8988T (cell line): Measurements from ENCODE around the gene IP6K1.
"Not testable (repeated sequence)": the region's sequence is repeated elsewhere in the genome, so short reads cannot be mapped to it uniquely, and the experiment has no call there.

Experiments
- DNase-seq: peaks from one replicate; pipeline ENCODE4 v3.0.0; 2011

IP6K1 gene

GRCh38 chr3:49761661-49762060 lies 24.7 kb downstream of the IP6K1 start:
- no peak for DNase-seq

DNA sequence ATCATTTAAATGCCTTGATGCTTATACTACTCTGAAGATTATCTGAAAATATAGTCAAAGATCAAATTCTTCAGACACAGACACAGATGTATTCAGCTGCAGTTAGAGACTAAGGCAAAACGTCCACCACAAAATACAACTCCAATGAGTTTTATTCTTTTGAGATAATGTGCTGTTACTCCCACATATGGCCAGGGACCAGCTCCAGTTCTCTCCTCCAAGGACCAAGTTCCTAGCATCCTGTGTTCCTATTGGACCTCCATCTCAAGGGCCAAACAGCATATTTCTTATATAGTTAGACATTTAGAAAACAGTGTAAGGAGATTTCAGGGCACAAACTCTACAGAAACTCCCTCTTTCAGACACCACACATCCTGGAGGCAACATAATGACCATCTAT lies 27.1 kb downstream of the IP6K1 start:
- no peak for DNase-seq

DNA sequence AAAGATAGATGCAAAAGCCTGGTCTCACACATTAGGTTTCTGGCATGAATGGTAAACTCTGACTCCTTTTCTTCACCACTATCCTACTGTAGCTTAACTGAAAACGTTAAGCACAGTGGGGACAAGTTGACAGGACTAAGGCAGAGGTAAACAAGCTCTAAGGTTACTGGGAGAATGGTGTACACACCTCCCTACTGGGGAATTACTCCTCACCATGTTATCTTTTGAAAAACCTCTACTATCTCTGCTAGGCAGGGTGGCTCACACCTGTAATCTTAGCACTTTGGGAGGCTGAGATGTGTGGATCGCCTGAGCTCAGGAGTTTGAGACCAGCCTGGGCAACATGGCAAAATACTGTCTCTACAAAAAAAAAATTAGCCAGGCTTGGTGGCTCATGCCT lies 29.1 kb downstream of the IP6K1 start:
- no peak for DNase-seq

- no peak for DNase-seq
Measured at GRCh38 chr3:49756036-49756435, 30.3 kb downstream of the IP6K1 start.

- DNase-seq = no peak
Measured at GRCh38 chr3:49754536-49754935, 31.8 kb downstream of the IP6K1 start.

DNA sequence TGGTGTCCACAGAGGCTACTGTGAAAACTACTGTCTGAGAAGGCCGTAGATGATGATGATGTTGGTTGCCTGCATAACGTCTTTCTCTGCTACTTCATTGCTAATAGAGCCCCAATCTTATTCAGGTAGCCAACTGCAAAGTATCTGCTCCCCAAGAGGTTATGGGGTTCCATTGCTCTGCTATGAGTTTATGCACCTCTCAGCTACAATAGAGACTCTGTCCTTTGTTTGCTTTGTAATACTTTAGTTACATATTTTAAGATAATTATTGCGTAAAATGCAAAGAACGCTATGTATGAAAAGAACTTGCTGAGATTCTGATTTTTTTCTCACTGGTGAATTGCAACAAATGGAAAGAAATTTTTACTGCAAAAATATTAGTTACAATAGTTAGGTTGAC lies 34.8 kb downstream of the IP6K1 start:
- no peak for DNase-seq

GRCh38 chr3:49750056-49750455 lies 36.3 kb downstream of the IP6K1 start:
- DNase-seq = no peak

DNA sequence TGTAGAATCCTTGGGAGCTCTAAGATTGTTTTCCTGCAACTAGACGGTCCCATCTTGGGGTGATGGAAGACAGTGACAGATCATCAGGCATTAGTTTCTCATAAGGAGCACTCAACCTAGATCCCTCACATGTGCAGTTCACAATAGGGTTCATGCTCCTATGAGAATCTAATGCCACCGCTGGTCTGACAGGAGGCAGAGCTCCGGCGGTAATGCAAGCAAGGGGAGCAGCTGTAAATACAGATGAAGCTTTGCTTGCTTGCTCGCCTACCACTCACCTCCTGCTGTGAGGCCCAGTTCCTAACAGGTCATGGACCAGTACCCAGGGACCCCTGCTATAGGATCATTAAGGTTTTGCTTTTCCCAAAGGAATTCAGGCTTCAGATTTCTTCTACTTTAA lies 37.5 kb downstream of the IP6K1 start:
- DNase-seq = not testable (repeated sequence)

DNA sequence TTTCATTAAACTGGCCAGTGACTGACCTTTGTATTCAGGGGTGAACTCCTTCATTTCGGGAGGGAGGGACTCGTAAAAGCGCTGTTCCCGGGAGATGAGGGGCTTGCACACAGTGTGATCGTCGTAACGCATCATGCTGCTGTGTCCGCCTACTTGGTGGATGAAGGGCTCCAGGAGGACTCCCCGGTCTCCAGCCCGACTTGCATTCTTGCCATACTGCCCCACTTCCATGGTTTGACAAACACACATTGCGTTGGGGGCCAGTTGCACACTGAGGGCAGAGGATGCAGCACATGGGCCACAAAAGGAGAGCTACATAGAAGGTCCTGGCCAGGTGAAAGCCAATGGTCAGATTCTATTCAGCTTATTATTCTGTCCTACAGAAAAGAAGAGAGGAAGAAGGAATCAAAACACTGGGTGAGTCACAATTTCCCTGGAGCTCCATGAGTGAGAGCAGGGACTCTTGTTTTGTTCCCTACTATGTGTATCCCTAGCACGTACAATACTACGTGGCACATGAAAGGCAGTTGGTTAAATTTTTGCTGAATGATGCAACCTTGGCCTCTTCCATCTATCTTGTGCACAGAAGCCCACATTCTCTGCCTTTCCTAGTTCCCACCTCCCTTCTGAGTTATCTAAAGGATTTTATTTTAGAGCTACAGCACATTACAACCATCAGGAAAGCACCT lies 38.4 kb downstream of the IP6K1 start:
- DNase-seq = no peak

DNA sequence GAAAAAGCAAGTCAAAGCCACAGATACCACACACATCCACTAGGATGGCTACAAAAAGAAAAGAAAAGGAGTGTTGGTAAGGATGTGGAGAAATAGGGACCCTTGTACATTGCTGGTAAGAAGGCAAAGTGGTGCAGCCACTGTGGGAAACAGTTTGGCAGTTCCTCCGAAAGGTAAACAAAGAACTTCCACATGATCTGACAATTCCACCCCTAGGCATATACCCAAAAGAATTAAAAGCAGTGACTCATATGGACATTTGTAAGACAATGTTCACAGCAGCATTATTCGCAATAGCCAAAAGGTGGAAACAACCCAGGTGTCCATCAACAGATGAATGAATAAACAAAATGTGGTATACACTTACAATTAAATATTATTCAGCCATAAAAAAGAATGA lies 40.4 kb downstream of the IP6K1 start:
- no peak for DNase-seq

- DNase-seq = no peak
Measured at GRCh38 chr3:49740427-49740826, 45.9 kb downstream of the IP6K1 start.

DNA sequence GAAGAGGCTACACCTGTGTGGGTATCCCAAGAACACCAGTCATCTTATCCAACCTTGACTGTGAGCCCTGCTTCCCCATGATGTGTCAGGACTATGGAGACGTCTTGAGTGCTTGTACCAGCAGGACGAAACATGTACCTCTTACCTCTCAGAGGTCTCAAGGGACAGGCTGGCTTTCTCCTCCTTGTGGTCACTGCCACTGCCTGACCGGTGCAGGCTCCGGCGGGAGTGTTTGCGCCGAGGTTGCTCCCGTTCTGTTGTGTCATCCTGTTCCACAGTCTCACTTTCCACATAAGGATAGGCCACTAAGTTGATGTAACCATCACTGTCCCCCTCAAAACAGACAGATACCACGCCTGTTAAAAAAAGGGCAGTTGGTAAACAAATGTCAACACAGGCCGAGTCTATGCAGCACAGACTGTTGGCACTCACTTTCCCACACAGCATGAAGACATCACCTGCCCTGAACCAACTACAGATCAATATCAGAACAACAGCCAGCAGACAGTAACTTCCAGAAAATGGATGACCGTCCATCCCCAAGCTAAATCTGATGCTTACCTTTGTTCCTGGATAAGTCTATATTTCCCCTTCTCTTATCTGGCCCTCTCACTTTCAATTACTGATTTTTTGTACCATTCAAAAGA lies 48.2 kb downstream of the IP6K1 start:
- no peak for DNase-seq

DNA sequence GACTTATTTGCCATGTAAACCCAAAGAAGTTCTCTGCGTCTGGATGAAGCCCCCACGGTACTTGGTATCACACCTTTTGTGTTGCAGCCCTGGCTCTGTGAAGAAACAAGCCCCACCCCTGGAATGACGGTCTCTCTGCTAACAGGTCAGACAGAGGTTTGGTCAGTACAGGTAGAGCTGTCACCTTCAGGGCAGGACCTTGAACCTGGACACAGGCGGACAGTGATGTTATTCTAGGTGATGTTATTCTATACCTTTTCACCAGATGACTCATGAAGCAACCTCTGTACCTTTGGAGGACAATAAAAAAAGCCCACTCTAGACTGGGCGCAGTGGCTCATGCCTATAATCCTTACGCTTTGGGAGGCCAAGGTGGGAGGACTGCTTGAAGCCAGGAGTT lies 51.6 kb downstream of the IP6K1 start:
- DNase-seq = no peak

- no peak for DNase-seq
Measured at GRCh38 chr3:49733551-49733950, 52.8 kb downstream of the IP6K1 start.

GRCh38 chr3:49732597-49732996 lies 53.7 kb downstream of the IP6K1 start:
- no peak for DNase-seq

DNA sequence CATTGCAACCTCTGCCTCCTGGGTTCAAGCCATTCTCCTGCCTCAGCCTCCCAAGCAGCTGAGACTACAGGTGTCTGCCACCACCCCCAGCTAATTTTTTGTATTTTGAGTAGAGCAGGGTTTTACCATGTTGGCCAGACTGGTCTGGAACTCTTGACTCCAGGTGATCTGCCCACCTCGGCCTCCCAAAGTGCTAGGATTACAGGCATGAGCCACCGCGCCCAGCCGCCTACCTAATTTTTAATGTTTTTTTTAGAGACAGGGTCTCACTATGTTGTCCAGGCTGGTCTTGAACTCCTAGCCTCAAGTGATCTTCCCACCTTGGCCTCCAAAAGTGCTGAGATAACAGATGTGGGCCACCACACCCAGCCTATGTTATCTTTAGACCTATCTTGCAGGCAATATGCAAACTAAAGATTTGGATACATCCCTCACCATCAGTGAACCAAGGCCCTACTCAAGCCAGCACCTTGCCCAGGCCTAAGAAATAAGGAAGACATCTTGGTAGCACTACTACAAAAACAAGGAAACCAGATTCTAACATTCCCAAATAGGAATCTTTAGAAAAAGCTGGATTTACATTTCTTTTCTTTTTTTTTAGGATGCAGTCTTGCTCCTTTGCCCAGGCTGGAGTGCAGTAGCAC lies 56.3 kb downstream of the IP6K1 start:
- no peak for DNase-seq

DNA sequence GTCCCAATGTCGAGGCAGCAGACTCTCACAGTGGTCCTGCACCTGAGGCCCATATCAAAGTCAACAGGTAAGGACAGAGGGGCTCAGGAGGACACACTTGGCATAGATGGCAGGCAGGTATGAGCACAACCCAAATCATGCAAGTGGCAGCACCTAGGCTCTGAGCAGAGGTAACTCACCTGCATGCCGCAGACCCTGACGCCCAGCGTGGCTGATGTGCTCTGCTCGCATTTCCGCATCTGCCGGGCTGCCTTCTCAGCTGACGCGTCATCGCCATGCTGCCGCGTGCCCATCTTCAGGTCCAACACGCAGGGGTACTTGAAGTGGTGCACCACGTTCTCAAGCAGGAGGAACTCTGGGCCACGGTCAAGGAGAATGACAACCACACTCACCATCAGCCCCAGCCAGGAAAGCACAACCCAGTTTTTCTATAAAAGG lies 58.4 kb downstream of the IP6K1 start:
- no peak for DNase-seq

GRCh38 chr3:49727154-49727923 lies 59.0 kb downstream of the IP6K1 start:
- DNase-seq = no peak

GRCh38 chr3:49725906-49726681 lies 60.2 kb downstream of the IP6K1 start:
- no peak for DNase-seq

GRCh38 chr3:49724586-49724985 lies 61.8 kb downstream of the IP6K1 start:
- no peak for DNase-seq

GRCh38 chr3:49723628-49724551 lies 62.5 kb downstream of the IP6K1 start, which contains the start of gene GMPPB:
GMPPB (minus strand) TSS chr3:49723951; CDS start chr3:49723726, 225 bp downstream.
- peak; percentile 98 for DNase-seq

GRCh38 chr3:49723296-49723627 lies 63.1 kb downstream of the IP6K1 start:
- DNase-seq = no peak
